H4 (cell line): ENCODE measurements around the gene CFAP107. TPM values are rescaled to one million over a fixed set of nuclear protein-coding genes. Genes with fewer than 3 reads are reported as not detected.

Source experiments
- DNase-seq: peaks from one replicate; pipeline ENCODE4 v3.0.0-alpha.2; 2015; ENCODE audit warnings: low spot score
- total RNA-seq: library from RNA; depleted of rRNA; stranded (reverse); fragments of >200 nt; shearing (Covaris generic); gene quantifications from 2 replicates; pipeline ENCODE4 v1.2.3, GENCODE V29; 2014

The CFAP107 gene
- total RNA-seq, 1 experiment from 2014 or later = not detected

DNA sequence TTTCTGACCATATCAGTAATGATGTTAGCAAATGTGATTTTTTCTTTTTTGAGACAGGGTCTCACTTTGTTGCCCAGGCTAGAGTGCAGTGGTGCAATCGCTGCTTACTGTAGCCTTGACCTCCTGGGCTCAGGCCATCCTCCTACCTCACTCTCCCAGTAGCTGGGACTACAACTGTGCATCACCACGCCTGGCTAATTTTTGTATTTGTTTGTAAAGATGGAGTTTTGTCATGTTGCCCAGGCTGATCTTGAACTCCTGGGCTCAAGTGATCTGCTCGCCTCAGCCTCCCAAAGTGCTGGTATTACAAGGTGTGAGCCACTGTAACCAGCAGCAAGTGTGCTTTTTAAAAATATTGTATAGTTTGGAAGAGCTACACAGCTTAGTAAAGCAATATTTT lies 4.1 kb upstream of the CFAP107 start:
- DNase-seq = no peak

DNA sequence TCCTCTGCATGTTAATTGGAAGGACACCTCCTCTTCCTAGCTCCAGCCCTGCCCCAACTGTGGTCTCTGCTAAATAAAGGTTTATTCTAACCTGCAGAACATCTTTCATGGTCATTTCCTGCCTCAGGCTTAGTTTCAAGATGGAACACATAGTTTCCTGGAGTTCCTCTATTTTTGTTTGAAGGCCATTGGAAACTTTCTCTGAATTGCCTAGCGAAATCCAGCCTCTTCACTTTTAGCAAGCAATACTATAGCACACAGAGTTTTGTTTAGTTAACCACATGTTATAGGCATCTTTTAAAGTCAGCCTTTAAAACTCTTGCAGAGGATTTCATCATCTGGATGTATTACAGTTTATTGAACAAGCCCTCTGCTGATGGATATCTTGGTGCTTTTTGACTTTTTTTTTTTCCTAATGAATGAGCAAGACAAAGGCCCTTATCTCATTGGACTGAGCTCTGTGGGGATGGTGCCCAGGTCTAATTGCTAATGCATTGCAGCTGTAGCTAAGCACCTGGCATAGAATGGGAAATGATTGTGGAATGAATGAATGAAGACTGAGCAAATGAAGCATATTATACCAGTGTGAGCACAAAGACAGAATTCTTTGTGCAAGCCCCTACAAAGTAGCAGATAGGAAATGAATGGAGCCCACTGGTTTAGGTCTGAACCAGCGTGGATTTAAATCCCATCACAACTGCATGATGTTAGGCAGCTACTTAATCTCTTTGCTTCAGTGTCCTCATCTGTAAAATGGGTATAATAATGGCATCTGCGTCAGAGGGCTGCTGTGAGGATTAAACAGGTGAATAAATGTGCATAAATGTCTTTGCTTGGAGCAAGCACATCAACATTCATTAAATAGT lies 641 bp upstream of the CFAP107 start:
- DNase-seq = no peak

DNA sequence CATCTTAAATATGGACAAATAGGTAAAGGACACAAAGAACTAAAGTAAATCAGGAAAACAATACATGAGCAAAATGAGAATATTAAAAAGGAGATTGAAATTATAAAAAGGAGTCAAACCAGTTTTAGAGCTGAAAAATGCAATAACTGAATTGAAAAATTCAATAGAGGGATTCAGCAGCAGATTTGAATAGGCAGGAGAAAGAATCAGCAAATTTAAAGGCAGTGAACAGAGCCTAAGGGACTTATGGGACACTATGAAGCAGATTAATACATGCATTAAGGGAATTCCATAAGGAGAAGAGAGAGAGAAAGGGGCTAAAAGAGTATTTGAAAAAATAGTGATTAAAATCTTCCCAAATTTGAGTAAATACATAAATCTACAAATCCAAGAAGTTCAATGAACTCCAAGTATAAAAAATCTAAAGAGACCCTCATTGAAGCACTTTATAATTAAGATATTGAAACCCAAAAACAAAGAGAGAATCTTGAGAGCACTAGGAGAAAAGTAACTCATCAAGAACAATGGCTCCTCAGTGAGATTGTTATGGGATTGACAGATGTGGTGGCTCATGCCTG lies 2.9 kb downstream of the CFAP107 start:
- no peak for DNase-seq

DNA sequence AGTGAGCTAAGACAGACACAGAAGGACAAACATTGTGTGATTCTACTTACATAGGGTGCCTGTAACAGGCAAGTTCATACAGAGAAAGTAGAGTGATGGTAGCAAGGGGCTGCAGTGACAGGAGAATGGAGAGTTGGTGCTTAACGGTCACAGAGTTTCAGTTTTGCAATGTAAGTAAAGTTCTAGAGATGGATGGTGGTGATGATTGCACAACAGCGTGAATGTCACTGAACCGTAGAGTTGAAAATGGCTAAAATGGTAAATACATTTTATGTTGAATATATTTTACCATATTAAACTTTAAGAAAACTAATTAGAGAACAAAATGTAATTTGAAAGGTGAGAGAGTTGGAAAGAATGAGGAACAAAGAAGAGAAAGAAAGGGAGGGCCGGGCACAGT lies 8.7 kb downstream of the CFAP107 start:
- no peak for DNase-seq

DNA sequence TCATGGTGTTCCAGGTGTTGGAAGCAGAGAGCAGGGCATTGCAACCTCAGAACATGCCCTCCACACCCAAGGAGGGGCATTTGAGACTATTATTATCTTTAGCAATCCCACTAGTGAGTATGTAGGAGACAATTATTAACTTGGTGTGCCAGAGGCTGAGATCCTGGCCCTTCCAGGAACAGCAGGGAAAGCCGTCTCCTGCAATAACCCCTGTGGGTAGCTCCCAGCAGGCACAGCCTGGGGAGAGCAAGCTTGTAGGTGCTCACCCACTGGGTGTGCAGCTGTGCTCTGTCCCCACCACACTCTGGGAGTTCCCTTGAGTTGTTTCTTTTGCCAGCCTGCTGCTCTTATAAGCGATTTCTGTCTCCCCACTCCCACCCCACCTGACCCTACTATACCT lies 10.3 kb downstream of the CFAP107 start:
- no peak for DNase-seq

DNA sequence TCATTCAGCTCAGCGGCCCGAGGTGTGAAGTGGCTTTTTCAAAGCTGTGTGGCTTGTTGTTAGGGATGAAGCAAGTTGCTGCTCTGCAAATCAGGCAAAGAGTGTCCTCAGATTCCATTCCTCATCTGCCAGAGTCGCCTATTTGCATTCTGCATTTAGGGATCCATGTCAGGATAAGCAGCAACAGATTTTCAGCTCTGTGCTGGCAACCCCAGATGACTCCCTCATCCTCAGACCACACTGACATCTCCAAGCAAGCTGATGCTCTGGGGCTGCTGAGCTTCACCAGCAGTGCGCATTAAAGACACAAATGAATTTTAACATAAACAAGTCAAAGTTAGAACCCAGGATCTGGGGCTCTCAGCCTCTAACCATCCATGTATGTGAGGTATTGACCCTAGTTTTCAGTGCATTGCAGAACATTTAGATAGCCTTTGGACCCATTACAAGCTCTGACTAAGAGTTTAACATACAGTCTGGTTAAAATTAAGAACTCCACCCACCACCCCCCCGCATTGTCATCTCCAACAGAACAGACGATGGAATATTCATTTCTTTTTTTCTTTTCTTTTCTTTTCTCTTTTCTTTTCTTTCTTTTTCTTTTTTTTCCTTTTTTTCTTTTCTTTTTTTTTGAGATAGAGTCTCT lies 10.9 kb downstream of the CFAP107 start:
- no peak for DNase-seq

DNA sequence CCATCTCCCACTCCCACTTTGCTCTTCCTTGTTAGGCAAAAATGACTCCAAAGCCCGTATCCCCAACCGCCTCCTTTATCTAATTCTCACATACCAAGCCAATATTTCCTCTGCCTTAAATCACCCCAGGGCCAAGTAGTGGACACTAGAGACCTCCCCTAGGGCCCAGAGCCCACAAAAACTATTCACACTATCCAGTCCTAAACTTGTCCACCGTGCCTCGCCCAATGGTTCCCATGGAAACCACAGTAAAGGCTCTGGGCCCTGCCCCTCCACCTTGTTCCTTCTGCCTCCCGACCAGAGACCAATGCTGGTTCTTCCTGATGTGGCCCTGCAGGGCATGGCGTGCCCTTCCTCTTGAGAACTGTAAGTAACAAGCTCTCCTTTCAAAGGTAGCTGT lies 11.8 kb downstream of the CFAP107 start:
- no peak for DNase-seq

DNA sequence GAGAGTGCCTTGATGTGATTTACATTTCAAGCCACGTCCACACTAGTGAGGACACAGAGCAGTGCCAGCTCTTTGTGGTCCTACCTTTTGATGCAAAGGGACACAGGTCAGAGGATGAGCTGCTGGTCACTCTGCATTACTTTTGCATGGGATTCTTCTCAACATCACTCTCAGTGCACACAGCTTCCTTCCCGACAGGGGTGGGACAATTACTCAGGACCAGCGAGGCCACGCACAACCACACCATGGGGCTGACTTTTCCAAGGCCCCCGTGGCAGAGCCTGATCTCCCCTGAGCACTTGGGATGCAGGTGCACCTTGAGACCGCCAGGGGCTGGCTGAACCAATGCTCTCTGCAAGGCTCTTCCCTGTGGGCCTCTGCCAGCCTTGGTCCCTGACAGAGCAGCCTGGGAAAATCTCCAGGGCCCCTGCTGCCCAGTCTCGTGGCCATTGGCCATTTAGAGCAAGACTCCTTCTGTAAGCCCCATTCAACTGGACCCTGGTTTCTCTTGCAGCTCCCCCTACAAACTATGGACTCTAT lies 14.3 kb downstream of the CFAP107 start:
- no peak for DNase-seq

DNA sequence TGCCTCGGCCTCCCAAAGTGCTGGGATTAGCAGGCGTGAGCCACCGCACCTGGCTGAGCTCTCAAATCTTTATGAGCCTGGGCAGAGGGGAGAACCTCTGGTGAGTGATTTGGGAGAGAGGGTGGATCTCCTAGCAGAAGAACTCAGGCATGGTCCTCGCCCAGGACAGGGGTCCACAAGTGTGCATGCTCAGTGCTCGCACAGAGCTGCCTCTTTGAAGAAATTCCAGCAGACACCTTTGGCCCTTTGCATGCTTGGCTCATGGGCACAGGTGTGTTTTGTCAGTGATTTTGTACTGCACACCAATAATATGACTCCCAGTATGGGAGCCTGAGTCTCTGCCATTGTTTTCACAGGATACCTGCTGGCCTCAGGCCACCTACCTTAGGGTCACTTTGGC lies 15.8 kb downstream of the CFAP107 start:
- DNase-seq = no peak

DNA sequence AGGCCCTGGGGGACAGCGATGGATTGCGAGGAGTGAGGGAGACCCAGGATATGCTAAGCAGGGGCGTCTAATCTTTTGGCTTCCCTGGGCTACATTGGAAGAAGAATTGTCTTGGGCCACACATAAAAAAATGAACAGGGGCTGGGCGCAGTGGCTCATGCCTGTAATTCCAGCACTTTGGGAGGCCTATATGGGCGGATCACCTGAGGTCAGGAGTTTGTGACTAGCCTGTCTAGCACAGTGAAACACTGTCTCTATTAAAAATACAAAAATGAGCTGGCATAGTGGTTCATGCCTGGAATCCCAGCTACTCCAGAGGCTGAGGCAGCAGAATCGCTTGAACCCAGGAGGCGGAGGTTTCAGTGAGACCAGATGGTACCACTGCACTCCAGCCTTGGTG lies 16.8 kb downstream of the CFAP107 start:
- no peak for DNase-seq

DNA sequence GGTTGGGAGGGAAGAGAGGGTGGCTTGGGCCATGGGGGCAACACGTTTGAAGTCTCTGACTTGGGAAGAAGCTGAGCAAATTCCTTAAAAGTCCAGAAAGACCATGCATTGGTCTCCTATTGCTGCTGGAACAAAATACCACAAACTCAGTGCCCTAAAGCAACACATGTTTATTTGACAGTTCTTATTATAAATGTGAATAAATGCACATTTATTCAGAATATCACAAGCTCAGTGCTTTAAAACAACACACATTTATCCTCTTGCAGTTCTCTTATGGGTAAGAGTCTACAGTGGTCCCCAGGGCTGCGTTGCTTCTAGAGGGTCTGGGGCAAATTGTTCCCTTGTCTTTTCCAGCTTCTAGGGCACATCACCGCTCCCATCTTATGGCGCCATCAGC lies 17.5 kb downstream of the CFAP107 start:
- no peak for DNase-seq

DNA sequence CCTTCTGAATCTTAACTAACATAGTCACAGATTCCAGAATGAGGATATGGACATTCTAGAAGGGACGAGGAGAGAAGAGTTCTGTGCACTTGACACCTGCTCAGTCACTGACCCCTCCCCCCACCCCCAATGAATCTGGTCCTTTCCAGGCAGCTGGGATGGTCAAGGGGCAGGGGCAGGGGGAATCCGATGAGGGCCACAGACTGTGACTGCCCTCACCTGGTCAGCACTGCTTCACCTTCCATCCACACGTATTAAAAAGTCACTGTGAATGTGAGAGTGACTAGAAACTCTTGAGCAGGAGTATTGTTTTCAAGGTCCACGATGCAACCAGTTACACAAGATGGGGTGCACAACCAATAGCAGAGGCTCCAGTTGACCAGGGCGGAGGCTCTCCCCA lies 18.0 kb downstream of the CFAP107 start:
- no peak for DNase-seq

DNA sequence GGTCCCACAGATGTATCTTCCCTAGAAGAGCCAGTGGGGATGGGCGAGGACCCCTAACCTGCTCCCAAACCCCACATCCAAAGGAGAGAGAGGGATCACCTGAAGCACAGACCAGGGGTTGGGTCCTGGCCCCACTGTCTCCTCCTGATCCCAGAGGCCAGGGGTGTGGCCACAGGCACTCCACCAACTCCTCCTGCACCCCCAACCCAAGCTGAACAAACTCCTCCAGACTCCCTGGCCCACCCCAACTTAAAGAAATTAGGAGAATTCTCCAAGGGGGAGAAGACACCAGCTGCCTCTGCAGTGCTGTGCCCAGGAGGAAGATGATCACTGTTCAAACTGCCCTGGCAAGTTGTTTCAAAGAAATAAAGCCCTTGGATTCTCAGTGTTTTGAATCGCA lies 23.0 kb downstream of the CFAP107 start:
- DNase-seq = no peak

DNA sequence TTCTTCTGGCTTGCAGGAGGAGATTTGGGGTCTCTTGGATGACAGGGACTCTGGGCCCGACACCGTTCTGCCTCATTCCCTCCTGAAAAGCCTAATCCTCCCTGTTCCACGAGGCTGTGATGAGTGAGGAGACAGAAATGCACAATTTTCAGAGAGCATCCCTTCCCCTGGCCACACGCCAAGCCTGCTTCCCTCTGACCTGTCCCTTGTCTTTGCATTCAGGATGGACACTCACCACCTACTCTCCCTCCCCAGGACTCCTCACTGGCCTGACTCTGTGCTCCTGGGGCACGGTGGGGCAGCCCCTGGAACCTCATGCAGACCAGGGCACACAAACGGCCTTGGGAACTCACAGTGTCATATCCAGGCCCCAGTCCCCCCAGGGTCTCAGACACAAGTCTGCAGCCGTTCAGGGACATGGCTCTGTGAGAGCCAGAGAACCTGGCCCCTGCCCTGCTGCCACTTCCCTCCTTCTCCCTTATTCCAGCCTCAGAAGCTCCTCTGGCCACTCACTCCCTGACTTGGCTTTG lies 24.0 kb downstream of the CFAP107 start:
- DNase-seq = no peak

DNA sequence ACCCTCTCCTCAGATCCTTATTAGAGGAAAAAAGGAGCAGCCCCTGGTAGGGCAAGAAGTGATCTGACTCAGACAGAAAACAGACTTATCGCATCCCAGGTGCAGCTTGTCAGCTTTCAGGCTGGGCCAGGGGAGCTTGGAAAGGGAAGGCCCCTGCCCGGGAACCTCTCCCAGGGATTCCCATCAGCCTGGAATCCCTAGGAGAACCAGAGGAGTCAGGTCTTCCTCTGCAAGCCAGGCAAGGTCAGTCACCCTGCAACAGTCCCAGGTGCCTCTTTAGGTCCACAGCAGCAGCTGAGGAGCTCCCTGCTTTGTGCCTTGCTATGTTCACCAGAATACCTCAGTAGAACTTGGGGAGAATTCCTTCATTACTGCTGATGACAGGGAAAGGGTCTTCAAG lies 24.6 kb downstream of the CFAP107 start:
- DNase-seq = no peak

DNA sequence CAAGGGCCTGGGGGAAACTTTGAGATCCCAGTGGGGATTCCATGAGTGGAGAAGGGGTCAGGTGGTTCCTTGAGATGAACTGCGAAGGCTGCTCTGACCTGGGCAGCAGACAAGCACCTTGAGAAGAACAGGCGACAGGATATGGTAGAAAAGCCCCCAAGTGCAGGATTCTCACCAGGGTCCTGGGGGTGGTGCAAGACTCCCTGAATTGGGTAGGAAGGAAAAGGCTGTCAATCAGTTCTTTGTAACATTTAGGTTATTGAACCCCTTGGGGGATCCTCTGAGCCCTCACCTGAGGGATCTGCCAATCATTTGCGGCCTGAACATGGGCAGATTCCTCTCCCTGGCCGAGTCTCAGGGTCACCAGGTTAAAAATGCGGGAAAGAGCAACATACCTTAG lies 25.2 kb downstream of the CFAP107 start:
- no peak for DNase-seq

DNA sequence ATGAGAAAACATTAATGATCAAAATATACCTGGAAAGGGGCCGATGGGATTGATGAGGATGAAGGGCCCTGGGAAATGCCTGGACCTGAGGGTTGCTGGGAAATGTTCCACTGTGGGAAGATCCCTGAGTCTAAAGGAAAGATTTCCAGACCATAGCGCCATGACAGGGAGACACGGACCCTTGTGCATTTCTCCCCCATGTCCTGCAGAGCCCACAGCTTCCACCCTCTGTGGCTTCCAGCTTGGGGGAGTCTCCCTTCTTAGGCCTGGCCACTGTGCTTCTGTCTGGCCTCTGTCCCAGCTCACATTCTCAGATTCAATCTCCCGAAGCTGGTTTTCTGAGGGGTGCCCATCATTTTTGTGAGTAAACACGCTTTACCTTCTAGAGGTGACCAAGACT lies 26.5 kb downstream of the CFAP107 start:
- no peak for DNase-seq

DNA sequence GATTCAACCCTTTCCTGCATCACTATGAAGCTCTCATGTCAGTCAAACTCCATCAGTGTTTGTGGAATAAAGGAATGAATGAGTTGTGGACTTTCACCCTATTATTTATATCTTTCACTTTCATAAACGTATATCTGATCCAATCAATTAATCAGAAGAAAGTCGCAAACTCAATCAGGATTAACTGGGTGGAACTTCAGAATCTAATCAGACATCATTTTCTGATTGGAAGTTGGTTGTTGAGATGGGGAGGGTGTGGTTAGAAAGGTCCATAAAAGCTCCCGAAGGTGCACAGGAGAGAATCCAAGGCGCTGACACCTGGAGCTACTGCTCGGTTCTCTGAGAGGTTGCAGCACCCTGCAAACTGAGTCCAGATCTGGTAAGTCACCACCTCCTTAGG lies 27.4 kb downstream of the CFAP107 start, which contains the start of gene PRAMEF12:
PRAMEF12 (plus strand) TSS at position 301 of the 400 bp plus-strand sequence. CDS start 1,130 bp downstream, outside the sequence.
- DNase-seq = no peak

DNA sequence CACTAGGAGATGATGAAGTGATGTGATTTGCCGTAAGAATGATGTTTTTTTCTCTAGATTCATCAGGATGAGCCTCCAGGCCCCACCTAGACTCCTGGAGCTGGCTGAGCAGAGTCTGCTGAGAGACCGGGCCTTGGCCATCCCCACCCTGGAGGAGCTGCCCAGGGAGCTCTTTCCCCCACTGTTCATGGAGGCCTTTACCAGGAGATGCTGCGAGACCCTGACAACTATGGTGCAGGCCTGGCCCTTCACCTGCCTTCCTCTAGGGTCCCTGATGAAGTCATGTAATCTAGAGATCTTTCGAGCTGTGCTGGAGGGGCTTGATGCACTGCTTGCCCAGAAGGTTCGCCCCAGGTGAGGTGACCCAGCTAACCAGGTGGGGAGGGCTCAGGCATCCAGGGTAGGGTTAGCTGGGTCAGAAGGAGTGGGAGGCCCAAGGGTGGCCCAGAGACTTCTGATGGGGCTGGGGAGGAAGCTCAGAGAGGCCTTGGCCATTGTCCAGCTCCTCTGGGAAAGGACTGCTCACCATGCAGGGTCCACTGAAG lies 28.9 kb downstream of the CFAP107 start:
- DNase-seq = no peak

DNA sequence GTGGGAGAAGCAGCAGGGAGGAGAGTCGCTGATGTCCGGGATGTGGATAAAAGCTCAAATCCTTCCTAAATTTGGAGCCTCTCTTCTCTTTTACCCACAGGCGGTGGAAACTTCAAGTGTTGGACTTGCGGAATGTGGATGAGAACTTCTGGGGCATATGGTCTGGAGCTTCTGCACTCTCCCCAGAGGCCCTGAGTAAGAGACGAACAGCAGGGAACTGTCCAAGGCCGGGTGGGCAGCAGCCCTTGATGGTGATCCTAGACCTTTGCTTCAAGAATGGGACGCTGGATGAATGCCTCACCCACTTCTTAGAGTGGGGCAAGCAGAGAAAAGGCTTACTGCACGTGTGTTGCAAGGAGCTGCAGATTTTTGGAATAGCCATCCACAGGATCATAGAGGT lies 29.4 kb downstream of the CFAP107 start:
- no peak for DNase-seq

DNA sequence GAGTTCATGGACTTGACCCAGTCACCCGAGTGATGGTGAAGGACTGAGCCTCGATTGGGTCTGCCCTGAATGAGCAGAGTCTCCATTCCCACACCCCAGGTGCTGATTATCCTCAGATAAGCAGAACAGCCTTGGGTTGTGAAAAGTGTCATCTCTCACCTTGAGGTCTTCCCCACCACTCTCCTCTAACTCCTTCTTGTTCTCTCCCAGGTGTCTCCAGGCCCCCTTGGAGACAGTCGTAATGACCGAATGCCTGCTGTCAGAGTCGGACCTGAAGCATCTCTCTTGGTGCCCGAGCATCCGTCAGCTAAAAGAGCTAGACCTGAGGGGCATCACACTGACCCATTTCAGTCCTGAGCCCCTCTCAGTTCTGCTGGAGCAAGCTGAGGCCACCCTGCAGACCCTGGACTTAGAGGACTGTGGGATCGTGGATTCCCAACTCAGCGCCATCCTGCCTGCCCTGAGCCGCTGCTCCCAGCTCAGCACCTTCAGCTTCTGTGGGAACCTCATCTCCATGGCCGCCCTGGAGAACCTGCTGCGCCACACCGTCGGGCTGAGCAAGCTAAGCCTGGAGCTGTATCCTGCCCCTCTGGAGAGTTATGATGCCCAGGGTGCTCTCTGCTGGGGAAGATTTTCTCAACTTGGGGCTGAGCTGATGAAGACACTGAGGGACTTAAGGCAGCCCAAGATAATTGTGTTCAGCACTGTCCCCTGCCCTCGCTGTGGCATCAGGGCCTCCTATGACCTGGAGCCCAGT lies 31.0 kb downstream of the CFAP107 start:
- no peak for DNase-seq
